Neural crest cell (in vitro differentiated cells): Measurements from ENCODE around the gene MAP1B. TPM values are rescaled to one million over a fixed set of nuclear protein-coding genes. Genes with fewer than 3 reads are reported as not detected.
A peak's percentile ranks its signal among the peaks of the same experiment; 100 is the strongest.

Experiments used
- DNase-seq: peaks from one replicate; pipeline ENCODE4 v3.0.0; 2021; ENCODE audit warnings: low read depth, mixed read lengths, low spot score
- H3K27ac Mint-ChIP-seq: one replicate; pipeline ENCODE4 v1.8.0; 2021; ENCODE audit warnings: mild to moderate bottlenecking, mixed read lengths; ENCODE audit not compliant: unreplicated experiment
- H3K27me3 Mint-ChIP-seq: 2 replicates; pipeline ENCODE4 v1.8.0; 2021; ENCODE audit warnings: low read depth, mild to moderate bottlenecking, mixed read lengths
- H3K36me3 Mint-ChIP-seq: 2 replicates; pipeline ENCODE4 v1.8.0; 2021; ENCODE audit warnings: low read depth, mild to moderate bottlenecking, mixed read lengths
- H3K4me1 Mint-ChIP-seq: 2 replicates; pipeline ENCODE4 v1.8.0; 2021; ENCODE audit warnings: mixed read lengths
- H3K4me3 Mint-ChIP-seq: one replicate; pipeline ENCODE4 v1.8.0; 2021; ENCODE audit warnings: mild to moderate bottlenecking, mixed read lengths
- H3K9me3 Mint-ChIP-seq: 2 replicates; pipeline ENCODE4 v1.8.0; 2021; ENCODE audit warnings: mixed read lengths
- CTCF ChIP-seq: fragments of 200-600 bp; sonication (generic); conservative IDR thresholded peaks from 2 replicates; pipeline ENCODE4 v1.5.0; 2021; ENCODE audit warnings: antibody characterized with exemption, mild to moderate bottlenecking
- total RNA-seq: library from RNA; stranded (reverse); gene quantifications from 2 replicates; pipeline ENCODE4 v1.2.1, GENCODE V29; 2021

MAP1B gene
- total RNA-seq, 1 donor from 2014 or later: 256 TPM

- Mint-ChIP-seq H3K4me3 (no peak overlapping the region), H3K27me3 (no peaks in the 10 kb centered on the region), H3K27ac (peak overlapping the region; percentile 52), H3K9me3 (peaks cover 16% of the 10 kb centered on the region), H3K4me1 (peaks cover 20% of the 10 kb centered on the region), H3K36me3 (peaks cover 64% of the 10 kb centered on the region)
- TF ChIP-seq CTCF: no peak
- no peak for DNase-seq
These were observed 84.1 kb downstream of the MAP1B start for GRCh38 chr5:72191404-72191803.

- Mint-ChIP-seq H3K9me3 (peaks cover 28% of the 10 kb centered on the region), H3K4me3 (no peak overlapping the region), H3K27ac (peak overlapping the region; percentile 40), H3K4me1 (peaks cover 12% of the 10 kb centered on the region), H3K27me3 (no peaks in the 10 kb centered on the region), H3K36me3 (peaks cover 82% of the 10 kb centered on the region)
- no peak for TF ChIP-seq CTCF
- no peak for DNase-seq
These were observed 87.6 kb downstream of the MAP1B start for GRCh38 chr5:72194846-72195245.

- DNase-seq: no peak
- Mint-ChIP-seq H3K36me3 (peaks cover 83% of the 10 kb centered on the region), H3K27ac (no peak overlapping the region), H3K4me1 (peaks cover 7% of the 10 kb centered on the region), H3K27me3 (no peaks in the 10 kb centered on the region), H3K4me3 (peak overlapping the region; percentile 35), H3K9me3 (peaks cover 28% of the 10 kb centered on the region)
- TF ChIP-seq CTCF: no peak
These were observed 88.3 kb downstream of the MAP1B start for GRCh38 chr5:72195581-72195980.

GRCh38 chr5:72197393-72197792, 90.1 kb downstream of the MAP1B start:
- no peak for DNase-seq
- H3K27ac Mint-ChIP-seq: no peak overlapping the region
- H3K27me3 Mint-ChIP-seq: no peaks in the 10 kb centered on the region
- H3K4me1 Mint-ChIP-seq: no peaks in the 10 kb centered on the region
- peaks cover 85% of the 10 kb centered on the region for H3K36me3 Mint-ChIP-seq
- no peak overlapping the region for H3K4me3 Mint-ChIP-seq
- TF ChIP-seq CTCF: no peak
- peaks cover 28% of the 10 kb centered on the region for H3K9me3 Mint-ChIP-seq

- Mint-ChIP-seq H3K27me3 (no peaks in the 10 kb centered on the region), H3K27ac (peak overlapping the region; percentile 37), H3K4me1 (no peaks in the 10 kb centered on the region), H3K36me3 (peaks cover 79% of the 10 kb centered on the region), H3K9me3 (peaks cover 28% of the 10 kb centered on the region), H3K4me3 (no peak overlapping the region)
- DNase-seq: no peak
- TF ChIP-seq CTCF: no peak
These were observed 92.4 kb downstream of the MAP1B start for GRCh38 chr5:72199681-72200080.
